Cardiac septum (tissue), 1 donor: ENCODE data around the gene ZNF521. TPM values are rescaled to one million over a fixed set of nuclear protein-coding genes. Genes with fewer than 3 reads are reported as not detected.

Experiments used
- DNase-seq: peaks from one replicate; pipeline ENCODE4 v3.0.0-alpha.2; 2020; ENCODE audit warnings: low spot score
- intact Hi-C: fragments of 100-400 bp; cut with DNase I; formaldehyde crosslinking; loops from one replicate; pipeline ENCODE4 v1.14.0; 2022
- total RNA-seq: library from RNA; stranded (reverse); fragmentation: NEBNext Ultra II Directional; extraction: Animal tissue kit (Norgen Biotek cat#: 25700); gene quantifications from one replicate; pipeline ENCODE4 v1.2.1, GENCODE V29; 2021
- donor health status: DM: no; HTN: no; CAD: no.

Gene ZNF521
- total RNA-seq, 1 donor from 2014 or later: 15.4 TPM

GRCh38 chr18:25345081-25345866, 6.7 kb downstream of the ZNF521 start:
- no peak for DNase-seq
- intact Hi-C loops: loop anchor here (5.0 to 10.0 kb wide), 2 partner anchors 178 to 210 kb away; no protein-coding TSS in a partner anchor

DNA sequence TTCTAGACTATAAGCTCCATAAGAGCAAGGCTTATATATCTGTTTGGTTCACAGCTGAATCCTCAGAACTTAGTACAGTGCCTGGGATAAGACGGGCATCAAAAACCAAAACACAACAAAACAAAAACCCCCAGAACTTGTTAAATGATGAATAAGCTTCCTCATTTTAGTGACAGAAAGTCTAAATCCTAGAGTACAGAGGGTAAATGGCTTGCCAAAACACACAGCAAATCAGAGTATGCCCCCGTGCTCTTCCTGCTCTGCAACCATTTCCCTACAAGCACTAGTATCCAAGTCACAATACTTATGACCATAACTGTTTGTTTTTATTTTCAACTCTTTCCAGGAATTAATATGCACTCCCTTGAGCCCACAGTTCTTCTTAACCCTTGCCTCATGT, 10.1 kb downstream of the ZNF521 start:
- DNase-seq: no peak
- intact Hi-C loops: loop anchor here (10.0 kb wide), 1 partner anchor 207 kb away; no protein-coding TSS in a partner anchor

DNA sequence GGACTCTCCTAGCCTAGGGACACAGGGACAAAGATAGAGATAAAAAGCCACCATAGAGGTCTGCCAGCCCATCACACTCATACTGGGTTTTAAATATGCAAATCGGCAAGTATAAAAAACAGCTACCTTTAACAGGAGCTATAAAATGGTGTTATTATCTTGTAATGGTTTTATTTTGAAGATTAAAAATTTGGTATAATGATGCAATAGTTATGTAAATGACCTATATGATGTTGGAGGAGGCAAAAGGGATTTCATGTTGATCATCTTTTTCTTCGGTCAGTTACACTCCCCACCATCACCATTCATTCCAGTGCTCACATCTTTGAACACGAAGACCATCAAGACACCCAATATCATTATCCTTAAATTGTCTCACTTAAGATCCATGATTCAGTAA, 11.2 kb downstream of the ZNF521 start:
- no peak for DNase-seq
- intact Hi-C loops: loop anchor here (10.0 kb wide), 1 partner anchor 206 kb away; no protein-coding TSS in a partner anchor

DNA sequence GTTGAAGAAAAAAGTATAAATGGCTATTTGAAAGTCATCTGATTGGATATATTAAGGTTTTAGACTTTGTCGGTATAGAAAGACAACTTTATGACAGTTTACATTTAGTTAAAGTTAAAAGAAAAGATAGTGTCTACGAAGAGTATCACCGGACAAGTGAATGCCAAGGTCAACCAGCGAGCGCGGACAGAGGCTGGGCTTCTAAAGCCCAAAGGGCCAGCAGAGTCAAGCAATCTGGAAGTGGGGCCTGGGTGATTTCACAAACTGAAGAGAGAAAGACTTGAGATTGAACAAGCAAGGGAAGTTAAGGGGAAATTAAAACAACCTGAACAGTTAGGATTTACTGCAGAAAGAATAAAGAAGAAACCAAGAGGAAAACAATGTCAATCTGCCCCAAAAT, 16.3 kb downstream of the ZNF521 start:
- DNase-seq: no peak
- intact Hi-C loops: no loop called here

DNA sequence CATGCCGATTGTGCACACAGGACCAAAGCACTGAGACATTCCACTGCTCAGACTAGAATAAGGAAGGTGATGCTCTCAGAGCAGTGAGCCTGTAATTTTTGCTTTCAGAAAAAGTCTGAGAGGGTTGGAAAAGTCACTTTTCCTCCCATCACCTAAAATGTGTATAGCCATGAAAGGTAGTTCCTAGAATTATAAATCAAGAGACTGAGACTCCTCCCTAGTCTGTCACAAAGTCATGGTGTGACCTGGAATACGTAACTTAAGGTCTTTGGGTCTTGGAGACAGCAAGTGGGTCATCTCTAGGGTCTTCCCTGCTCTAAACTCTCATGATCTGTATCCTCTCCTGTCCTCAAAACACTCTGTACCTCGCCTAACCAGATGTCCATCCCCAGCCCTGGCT, 16.9 kb downstream of the ZNF521 start:
- intact Hi-C loops: no loop called here
- DNase-seq: no peak

- no peak for DNase-seq
- intact Hi-C loops: no loop called here
Measured at GRCh38 chr18:25334588-25334987, 17.4 kb downstream of the ZNF521 start.

- intact Hi-C loops: no loop called here
- no peak for DNase-seq
Measured at GRCh38 chr18:25332002-25332401, 20.0 kb downstream of the ZNF521 start.

- intact Hi-C loops: no loop called here
Measured at GRCh38 chr18:25329783-25330182, 22.2 kb downstream of the ZNF521 start.

DNA sequence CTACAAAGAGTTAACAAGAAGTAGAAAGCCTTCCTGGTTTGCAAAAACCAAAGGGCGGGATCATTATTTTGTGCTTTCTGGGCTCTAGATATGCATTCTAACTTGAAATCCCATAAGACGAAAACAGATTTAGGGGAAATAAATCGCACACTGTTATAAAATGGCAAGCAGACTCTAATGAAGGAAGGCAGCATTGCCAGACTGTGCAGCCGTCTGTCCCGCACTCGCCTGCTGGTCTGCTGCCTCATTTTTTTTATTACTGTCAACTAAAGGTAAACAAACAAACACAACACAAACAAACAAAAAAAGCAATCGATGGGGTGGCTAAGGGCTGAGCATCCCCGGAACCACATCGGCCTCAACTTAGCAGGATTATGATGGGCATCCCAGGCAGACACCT, 24.4 kb downstream of the ZNF521 start:
- DNase-seq: no peak
- intact Hi-C loops: no loop called here

More at GRCh38 chr18:25329783-25330182, 22.2 kb downstream of the ZNF521 start:
- no peak for DNase-seq

DNA sequence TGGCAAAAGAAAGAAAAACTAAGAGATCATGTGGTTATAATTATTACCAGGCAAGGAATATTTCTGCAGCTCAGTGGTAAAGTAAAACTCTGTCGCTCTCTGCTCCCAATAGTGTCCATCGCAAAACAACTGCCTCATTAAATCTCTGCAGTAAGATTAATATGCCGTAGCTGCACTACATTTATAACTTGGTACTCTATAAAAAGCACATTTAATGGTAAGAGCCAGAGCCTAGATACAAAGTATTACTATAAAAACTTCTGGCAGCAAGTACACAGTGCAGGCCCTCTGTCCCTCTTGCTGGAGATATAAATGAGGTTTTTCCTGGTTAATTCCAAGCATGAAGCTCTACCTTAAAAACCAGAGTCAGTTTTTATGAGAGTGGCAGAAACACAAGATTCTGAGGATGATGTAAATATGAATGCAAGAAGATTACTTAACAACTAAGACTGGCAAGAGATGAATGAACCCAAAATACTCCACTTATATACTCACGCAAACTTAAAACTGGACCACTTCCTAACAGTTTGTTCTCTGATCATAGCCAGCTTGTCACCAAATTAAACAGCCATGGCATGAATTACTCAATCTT, 25.5 kb downstream of the ZNF521 start:
- no peak for DNase-seq
- intact Hi-C loops: no loop called here

GRCh38 chr18:25322806-25323205, 29.2 kb downstream of the ZNF521 start:
- intact Hi-C loops: no loop called here
- DNase-seq: no peak

- intact Hi-C loops: no loop called here
- no peak for DNase-seq
Measured at GRCh38 chr18:25316381-25317018, 35.5 kb downstream of the ZNF521 start.

DNA sequence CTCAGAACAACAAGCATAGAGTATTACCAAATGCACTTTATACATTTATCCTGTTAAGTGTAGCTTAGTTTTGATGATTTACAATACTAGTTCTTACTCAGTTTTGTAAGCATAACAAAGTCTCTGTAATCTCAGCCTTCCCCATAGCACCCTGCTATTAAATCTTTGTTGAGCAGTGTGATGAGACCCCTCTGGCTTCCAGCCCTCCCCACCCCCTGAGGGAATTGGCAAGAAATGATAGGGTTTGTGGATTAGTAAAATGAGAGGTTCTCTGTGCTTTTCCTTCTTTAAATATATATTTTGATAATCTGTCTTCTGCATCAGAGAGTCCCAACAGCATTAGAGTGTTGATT, 37.2 kb downstream of the ZNF521 start:
- intact Hi-C loops: no loop called here
- DNase-seq: no peak

- DNase-seq: no peak
- intact Hi-C loops: no loop called here
Measured at GRCh38 chr18:25314151-25314837, 37.7 kb downstream of the ZNF521 start.

DNA sequence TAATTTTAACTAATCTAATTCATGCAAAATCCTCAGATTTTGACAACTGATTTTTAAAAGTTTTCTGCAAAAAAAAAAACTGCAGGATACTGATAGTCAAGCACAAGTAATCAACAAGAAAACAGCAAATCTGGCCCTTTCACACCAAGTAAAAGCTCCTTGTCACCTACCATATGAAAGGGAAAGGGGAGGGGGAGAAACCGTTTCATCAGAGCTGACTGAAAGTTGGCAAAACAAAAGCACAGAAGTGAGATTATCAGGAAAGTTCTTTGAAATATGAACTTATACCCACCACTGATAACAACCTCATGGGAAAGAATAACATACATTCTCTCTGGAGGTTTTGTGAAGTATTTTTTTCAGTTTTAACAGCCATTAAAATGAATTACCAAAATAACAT, 38.7 kb downstream of the ZNF521 start:
- no peak for DNase-seq
- intact Hi-C loops: no loop called here

GRCh38 chr18:25310045-25310444, 41.9 kb downstream of the ZNF521 start:
- intact Hi-C loops: no loop called here

GRCh38 chr18:25308381-25308780, 43.6 kb downstream of the ZNF521 start:
- no peak for DNase-seq
- intact Hi-C loops: no loop called here

More at GRCh38 chr18:25310045-25310444, 41.9 kb downstream of the ZNF521 start:
- DNase-seq: no peak

DNA sequence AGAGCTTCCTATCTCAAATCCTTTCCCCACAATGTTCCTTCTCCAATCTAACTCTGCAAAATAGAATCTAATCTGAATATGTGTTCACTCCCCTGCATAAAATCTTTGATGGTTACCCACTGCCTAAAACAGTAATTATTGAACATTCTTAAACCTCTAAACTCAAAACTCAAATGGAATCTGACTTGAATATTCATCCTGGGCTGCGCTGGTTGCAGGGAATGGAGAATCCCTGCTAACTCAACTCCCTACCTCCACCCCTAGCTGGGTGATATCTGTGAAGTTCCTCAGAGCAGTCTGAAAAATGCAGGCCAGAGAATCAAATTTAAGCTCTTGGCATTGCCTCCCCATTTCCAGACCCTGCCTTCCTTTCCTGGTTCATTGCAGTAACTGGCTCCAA, 44.8 kb downstream of the ZNF521 start:
- no peak for DNase-seq
- intact Hi-C loops: no loop called here

- DNase-seq: no peak
- intact Hi-C loops: no loop called here
Measured at GRCh38 chr18:25306671-25307070, 45.3 kb downstream of the ZNF521 start.

GRCh38 chr18:25305584-25305983, 46.4 kb downstream of the ZNF521 start:
- no peak for DNase-seq
- intact Hi-C loops: no loop called here
